HS-27A (cell line): ENCODE data around the gene C6orf136.

Experiments used
- DNase-seq: peaks from one replicate; pipeline ENCODE4 v3.0.0-alpha.2; 2012; ENCODE audit warnings: low read depth, missing footprints

Gene C6orf136

DNA sequence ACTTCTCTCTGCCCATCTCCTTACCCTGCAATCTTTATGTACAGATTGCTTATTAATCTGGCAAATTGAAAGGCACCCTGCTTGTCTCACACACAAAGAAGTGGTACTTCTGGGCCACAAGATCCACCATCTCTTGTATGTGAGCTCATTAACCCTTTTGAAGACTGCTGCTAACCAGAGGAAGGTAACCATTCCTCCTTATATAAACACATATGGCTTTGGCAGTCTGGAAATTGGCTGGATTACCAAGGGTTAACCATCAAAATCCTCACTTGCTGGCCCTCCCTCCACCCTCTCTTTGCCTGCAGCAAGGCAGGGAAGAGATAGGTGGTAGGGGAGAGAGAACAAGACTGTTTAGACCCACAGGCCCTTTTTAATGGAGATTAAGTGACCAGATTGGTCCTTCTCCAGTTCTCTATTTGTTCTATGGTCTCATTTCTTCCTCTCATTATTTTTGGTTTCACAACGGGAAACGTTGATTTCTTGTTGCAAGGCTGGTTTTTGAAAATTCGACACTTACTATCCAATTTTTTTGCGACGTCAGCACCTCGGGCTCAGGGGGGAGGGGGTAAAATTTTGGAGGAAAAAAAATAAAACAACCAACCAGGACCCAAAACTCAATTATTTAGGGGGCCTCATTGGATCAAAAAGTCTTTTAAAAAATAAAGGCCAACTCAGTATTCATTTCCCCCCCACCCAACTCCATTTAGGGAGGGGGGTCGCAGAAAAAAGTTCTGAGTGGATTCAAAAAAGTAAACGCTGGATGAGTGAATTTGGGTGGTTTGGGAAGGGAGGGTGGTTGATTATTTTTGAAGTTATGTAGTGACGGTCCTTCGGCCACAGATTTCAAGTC, 30.7 kb upstream of the C6orf136 start:
- no peak for DNase-seq

DNA sequence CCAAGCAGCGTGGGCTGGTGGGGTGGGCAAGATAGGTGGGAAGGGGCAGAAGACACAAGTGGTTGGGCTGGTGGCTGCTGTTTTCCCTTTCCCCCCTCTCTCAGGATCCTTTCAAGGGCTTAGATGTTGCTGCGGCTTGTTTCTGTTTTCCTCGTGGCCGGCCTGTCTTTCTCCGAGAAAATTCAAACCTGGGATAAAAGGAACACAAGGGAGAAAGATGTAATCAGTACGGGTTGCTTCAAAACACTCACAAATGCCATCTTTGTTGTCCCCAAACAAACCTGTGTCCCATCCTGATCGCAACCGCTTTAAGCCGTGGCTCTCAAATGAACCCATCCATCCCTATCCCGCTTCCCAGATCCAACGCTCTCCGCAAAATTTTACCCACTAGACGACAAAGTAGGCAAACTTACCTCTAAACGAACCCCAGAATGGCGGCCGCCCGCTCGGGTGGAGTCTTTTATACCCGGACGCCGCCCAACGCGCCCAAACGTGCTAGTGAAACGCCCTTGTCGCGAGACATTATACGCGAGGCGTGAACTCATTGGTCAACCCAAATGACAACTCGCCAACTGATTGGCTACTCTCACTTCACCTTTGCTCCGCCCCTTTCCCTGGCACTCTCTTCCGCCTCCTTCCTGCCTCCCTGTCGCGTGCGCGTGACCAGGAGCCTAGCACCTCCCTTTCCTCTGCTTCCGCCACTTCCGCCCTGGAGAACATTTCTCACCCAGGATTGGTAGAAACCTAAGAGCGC, 29.9 kb upstream of the C6orf136 start, which contains the start of gene PPP1R10:
Gene PPP1R10 (minus strand): TSS at position 433 of the 754 bp plus-strand sequence. CDS start 7,299 bp downstream, outside the sequence.
- DNase-seq: peak; percentile 100

DNA sequence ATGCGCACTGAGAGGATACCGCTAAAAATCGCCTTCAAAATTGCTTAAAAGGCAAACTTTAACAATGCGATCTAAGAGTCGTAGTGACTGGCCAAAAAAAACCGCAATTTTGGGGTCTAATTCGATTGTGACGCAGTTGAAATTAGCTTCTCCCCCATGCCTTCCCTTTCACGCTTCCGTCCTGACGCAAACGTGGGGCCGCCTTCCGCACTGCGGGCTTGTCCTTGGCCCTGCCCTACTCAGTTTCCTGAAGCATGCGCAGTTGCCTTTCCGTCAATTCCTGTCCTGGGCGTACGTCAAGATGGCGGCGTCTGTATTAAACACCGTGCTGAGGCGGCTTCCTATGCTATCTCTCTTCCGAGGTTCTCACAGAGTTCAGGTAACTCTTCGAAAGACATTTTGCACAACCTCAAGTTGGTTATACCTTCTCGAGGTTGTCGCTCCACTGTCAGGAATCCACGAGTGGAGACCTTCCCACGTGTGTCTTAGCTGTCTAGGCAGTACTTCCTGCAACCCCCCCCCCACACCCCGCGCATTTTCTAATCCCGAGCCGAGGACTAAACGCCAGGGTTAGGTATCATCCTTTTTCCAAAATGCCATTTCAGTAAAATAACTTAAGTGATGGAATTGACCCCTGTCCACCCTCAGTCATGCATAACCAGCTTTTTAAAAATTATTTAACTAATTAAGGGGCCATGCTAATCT, 29.2 kb upstream of the C6orf136 start, which contains the start of gene MRPS18B:
Gene MRPS18B (plus strand): TSS at position 276 of the 705 bp plus-strand sequence. CDS start 26 bp downstream, at position 302.
- peak; percentile 99 for DNase-seq

DNA sequence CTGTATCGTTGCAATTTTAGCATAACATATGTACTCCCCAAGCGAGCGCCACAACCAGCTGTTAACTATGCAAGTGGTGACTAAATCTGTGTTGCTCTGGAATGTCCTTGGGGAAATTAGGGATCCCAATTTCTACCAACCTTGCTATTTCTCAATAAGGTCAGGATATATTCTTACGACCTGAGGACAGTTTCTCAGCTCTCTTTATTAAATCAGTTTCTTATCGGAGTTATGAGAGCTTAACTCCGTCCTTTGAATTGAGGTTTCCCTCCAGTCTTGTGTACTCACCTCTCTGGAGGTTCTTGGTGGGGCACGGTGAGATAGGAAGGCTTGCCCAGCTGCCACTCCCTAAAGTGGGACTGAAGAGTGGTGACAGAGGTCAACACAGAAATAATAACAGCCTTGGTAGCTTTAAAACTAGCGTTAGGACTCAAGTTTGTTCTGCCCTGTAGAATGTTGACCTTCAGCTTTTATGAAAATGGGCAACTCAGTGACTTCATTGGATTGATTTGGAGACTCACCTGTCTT, 28.6 kb upstream of the C6orf136 start:
- no peak for DNase-seq

DNA sequence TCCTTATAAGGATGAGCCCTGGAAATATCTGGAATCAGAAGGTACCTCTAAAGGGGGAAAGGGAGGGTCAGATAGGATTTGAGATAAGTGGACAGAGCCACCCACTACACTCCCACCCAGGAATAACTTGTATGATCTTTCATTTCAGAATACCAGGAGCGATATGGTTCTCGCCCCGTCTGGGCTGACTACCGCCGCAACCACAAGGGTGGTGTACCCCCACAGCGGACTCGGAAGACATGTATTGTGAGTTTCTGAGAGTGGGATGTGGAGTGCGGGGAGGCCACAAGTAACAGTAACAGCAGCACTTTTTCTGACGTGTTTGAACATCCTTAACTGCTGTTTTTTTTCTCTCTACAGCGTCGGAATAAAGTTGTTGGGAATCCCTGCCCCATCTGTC, 27.4 kb upstream of the C6orf136 start:
- DNase-seq: no peak

DNA sequence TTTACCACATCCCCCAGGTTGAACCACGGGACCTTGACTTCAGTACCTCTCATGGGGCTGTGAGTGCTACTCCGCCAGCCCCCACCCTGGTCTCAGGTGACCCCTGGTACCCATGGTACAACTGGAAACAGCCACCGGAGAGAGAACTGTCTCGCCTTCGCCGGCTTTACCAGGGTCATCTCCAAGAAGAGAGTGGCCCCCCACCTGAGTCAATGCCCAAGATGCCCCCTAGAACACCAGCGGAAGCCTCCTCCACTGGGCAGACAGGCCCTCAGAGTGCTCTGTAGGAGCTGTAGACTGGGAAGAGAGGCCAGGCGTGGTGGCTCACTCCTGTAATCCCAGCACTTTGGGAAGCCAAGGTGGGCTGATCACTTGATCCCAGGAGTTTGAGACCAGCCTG, 21.4 kb upstream of the C6orf136 start:
- DNase-seq: no peak

DNA sequence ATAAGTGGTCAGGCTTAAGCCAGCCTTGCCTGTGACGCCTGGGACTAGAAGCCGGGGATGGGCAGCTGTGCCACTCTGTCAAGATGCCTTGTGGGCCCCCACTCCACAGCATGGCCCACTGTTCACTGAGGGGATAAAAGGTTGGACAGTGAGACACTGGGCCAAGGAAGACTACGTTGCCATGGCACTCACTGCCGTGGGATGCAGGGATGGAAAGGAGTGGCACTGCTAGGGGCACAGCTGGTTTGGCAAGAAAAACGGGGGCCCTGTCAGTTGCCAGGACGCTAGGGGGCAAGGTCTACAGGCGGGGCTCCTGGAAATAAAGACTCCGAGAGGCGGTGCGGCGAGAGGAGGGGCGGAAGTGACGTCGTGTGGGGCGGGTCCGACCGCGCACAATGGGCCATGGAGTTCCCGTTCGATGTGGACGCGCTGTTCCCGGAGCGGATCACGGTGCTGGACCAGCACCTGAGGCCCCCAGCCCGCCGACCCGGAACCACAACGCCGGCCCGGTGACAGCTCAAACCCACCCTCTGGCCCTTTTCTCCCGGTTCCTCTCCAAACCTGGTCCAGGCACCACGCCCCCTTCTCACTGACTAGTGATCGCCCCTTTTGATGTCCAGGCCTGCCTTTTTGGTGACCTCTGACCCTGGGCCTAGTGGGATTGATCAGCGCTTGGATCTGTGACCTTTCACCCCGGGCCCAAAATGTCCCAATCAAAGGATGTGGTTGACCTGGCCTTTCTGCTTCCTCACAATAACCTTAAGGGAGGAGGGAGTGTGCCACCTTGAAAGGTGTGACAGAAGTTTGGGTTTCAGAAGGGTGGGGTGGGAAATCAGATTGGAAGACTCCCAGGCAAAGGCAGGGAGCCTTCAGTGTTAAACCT, 20.2 kb upstream of the C6orf136 start, which contains the start of gene ATAT1:
Gene ATAT1 (plus strand): TSS at position 391 of the 883 bp plus-strand sequence.
- DNase-seq: no peak

DNA sequence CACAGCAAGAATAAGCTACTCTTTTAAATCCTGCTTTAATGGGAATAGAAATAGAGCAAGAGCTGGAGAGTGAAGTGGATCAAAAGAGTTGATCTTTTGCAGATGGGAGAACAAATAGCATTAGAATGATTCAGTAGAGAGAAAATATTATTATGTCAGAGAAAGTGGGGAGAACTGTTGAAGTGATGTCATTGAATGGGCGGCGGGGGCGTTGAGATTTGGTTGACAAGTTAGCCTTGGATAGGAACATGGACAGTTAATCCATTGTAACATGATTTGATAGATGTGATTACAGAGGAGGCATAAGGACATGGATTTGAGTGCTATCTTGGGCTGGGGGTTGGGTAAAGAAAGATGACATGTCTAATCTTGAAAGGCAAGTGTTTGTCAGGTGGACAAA, 11.1 kb upstream of the C6orf136 start:
- DNase-seq: no peak

DNA sequence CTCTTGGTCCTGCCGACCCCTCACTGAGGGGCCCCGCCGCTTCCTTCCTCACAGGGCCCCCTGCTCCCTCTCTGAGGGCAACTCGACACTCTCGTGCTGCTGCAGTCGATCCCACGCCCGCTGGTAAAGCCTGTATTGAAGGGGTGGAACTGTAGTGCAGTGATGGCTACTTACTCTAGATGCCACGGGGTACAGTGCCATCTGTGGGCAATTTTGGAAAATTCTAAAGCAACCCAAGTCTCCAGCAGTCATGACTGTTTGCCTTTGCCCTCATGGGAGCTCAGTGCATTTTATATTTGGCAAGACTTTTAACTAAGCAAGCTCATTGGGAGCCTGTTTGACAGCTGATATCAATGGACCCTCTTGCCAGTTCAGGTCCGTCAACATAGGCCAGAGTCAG, 6.5 kb upstream of the C6orf136 start:
- DNase-seq: no peak

DNA sequence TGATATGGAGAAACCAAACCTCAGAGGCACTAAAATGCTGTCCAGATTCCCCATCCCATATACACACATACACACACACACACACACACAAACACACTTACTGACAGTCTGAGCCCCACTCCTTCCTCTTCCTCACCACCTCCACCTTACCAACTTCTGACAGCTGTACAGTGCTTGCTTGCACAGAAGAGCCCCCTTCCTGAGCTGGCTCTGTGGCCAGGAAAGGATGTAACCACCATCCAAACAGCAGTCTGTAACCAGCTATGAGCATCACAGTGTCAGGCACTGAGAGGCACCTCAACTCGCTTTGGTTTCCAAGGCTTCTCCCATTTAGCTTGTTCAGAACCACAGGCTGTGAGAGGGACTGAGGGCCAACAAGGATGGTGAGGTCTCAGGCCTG, 5.9 kb upstream of the C6orf136 start:
- no peak for DNase-seq

DNA sequence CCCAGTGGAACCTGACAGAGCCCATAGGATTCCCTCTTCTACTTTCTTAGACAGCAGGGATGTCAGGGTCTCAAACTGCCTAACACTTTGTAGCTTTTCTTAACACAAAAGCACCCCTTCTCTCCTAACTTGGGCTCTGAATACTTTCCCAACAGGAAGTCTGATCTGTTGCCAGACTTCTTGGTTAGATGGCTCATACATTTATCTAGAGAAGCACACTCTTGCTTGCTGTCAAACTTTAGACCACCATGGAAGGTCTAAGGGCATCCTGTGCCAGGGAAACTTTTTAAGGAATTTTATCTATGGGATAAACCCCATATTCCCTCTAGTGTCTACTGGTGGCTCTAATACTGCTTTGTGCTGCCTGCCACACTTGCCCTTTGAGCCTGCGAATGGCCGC, 3.3 kb upstream of the C6orf136 start:
- DNase-seq: no peak

DNA sequence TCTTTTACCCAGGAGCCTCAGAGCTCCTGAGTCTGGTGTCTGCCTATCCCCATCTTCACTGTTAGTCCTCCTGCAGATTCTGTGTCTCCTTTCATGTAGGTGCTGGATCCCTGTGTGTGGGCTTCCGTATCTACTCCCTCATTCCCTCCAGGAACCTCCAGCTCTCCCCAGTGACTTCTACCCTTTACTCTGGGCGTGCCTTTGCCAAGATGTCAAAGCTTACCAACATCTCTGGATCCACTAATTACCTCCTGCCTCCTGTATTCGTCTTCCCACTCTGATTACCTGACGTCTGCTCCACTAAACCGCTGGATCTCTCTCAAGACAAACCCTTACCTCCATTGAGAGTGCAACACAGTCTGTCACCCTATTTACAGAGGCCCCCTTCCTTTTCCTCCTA, 2.2 kb upstream of the C6orf136 start:
- DNase-seq: no peak

DNA sequence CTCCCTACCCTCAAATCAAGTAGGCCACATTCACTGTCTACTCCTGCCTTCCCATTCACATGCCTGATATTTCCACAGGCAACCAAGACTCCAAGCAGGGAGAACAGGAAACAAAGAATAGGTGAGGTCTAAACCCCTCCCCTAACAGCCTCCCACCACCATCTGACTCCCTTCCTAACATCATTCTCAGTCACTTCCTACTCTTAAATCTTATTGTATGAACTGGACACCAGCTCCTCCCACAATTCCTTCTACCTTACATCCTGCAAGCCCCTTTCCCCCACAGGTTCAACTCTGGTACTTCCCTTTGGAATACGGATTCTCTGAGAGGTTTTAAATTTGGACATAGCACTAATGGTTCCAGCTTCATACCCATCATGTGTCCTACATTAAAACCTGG, 944 bp upstream of the C6orf136 start:
- no peak for DNase-seq

DNA sequence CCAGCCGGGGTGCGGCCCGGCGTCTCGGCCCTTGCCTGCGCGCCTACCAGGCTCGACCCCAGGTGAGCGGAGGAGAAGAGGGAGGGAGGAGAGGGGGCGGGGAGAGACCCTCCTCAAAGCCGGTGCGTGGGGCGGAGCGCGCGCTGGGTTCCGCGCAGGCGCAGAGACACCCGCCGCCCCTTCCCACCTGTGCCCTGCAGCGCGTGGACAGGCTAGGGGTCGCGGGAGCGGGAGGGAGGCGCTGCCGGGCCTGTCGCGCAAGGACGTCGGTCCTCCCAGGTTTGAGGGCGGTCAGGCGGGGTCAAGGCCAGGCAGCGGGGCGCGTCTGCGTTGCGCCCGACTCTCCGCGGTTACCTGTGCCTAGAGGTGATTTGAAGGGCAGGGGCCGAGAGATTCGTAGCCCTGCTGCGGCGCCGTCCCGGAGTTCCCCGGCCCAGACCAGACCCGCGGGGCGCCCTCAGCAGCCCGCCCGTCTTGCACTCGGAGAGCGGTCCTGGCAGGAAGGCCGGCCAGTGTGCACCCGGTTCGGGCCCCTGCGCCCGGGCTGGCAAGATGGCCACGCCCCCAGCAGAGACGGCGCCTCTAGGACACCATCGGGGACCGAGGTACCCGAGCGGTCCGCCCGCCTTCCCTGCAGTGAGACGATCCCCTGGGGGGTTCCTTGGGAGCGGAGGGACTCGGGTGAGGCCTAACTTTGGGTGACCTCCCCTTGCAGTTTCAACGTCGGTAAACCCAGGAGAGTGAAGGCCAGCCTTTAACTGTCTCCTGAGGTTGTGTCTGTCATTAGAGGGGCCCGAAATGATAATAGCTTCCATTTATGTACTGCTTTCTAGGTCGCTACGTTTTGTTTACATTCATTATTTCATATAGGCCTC, 546 bp downstream of the C6orf136 start:
- DNase-seq: no peak

DNA sequence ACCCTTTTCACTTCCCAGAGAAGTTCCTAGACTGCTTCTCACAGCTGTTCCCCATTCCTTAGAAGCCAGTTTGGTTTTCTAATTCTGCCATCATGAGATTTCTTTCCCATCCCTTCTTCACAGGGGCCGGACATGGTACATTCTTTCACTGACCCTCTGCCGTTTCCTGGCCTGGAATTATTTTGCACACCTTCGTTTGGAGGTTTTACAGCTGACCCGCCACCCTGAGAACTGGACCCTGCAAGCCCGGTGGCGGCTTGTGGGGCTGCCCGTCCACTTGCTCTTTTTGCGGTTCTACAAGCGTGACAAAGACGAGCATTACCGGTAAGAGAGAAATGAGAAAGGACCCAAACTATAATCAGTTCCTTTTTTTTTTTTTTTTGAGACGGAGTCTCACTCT, 4.2 kb downstream of the C6orf136 start:
- no peak for DNase-seq

DNA sequence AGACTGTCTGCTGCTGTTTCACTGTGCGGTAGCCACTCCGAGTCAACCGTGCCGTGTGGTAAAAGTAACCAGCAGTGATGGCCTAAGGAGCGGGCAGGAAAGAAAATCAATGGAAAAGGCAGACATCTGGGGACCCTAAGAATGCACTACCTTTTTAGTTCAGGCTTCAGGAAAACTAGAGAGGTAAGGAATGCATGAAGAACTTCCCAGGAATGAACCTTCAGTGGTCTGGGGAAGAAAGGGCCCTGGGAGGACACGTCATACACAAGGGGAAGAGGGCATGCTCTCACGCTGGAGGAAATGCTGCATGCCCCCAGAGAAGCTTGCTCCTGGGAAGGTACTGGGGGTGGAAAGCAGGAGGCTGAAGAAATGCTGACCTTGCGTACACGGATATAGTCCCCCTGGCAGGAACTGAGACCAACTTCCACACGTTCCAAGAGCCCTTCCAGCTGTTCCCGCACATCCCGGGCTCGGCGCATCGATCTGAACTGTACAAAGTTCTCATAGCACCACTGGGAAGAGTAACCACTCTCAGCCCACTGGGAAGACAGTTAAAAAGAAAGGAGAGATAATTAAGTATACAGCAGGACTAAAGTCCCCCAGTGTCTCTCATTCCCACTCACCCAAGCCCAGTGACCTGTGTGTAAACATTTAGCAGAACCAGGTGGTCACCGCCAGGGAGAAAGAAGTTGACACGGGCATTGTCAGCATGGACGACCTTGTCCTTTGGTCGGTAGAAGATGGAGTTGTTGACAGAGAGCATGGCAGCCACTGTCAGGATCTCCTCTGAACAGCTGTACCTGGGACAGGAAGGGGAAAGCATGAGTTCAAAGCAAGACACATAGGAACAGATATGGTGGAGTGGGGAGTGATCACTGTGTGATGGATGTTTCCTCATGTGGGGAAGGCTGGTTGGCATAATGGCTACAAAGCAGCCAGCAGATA, 8.1 kb downstream of the C6orf136 start:
- DNase-seq: no peak

DNA sequence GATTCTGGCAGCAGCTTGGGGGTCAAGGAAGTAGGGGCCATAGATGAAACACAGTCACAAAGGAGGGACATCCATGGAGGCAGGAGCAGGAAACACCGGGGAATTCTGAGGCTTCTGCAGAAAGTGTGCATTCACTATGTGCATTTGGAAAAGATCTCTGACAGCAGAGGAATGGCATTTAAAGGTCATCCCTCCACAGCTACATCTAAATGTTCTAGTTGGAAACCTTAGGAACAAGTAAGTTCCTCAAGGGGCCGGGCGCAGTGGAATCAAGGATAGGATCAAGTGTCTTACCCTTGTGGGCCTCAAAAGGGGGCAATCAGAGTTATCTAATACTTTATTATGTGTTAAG, 8.8 kb downstream of the C6orf136 start:
- DNase-seq: no peak

DNA sequence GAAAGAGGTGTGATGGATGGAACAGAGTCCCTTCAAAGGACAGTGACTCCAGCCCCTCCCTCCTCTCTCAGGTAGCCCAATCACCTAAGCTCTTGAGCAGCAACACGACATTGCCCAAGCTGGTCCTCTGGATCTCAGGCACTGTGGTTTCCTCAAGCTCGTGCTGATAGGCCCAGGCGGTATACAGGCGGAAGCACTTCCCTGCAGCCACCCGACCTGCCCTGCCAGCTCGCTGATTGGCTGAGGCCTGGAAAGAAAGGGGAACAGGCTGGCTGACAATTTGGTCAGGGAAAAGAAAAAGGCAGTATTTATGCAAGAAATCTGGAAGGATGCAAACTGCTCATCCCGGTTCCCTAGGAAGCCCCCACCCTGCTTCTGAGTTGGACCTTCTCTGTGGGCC, 9.6 kb downstream of the C6orf136 start:
- no peak for DNase-seq

DNA sequence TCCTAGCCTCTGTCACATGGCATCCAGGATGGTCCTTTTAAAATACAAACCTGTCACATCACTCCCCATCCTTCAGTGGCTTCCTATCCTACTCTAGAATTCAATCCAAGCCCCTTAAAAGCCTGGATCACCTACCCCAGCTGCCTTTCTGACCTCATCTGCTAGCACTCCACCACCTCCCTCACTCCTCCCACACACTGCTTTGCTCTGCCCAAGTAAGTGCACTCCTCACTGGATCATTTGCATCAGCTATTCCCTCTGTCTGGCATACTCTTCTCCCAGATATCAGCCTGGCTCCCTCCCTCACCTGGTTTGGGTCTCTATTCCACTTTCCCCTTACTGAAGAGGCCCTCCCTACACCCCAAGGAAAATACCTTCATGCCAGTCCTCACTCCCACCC, 10.5 kb downstream of the C6orf136 start:
- no peak for DNase-seq
